HG03520 (cell line): ENCODE data around the gene MELK.

Experiments used
- ATAC-seq: cut with Tn5 transposase; IDR thresholded peaks from one replicate; pipeline ENCODE4 v1.9.1; 2021; ENCODE audit warnings: mild to moderate bottlenecking, moderate library complexity; ENCODE audit not compliant: unreplicated experiment

Gene MELK

GRCh38 chr9:36665921-36666431 lies 93.3 kb downstream of the MELK start:
- ATAC-seq, result peak; percentile 46

- no peak for ATAC-seq
These were observed 98.9 kb downstream of the MELK start for GRCh38 chr9:36671561-36671960.

GRCh38 chr9:36676091-36676490 lies 103.4 kb downstream of the MELK start:
- no peak for ATAC-seq

- ATAC-seq, result no peak
These were observed 104.2 kb downstream of the MELK start for GRCh38 chr9:36676778-36677485.

GRCh38 chr9:36677611-36678010 lies 104.9 kb downstream of the MELK start:
- ATAC-seq, result no peak

GRCh38 chr9:36679710-36680109 lies 107.0 kb downstream of the MELK start:
- no peak for ATAC-seq

GRCh38 chr9:36686471-36686870 lies 113.8 kb downstream of the MELK start:
- no peak for ATAC-seq

- ATAC-seq, result no peak
These were observed 117.9 kb downstream of the MELK start for GRCh38 chr9:36690412-36691168.

GRCh38 chr9:36691671-36692070 lies 119.0 kb downstream of the MELK start:
- no peak for ATAC-seq

GRCh38 chr9:36698984-36699383 lies 126.3 kb downstream of the MELK start:
- no peak for ATAC-seq

GRCh38 chr9:36704148-36704547 lies 131.5 kb downstream of the MELK start:
- no peak for ATAC-seq

GRCh38 chr9:36713515-36714490 lies 141.1 kb downstream of the MELK start:
- no peak for ATAC-seq

GRCh38 chr9:36716496-36716895 lies 143.8 kb downstream of the MELK start:
- no peak for ATAC-seq

- ATAC-seq, result no peak
These were observed 144.6 kb downstream of the MELK start for GRCh38 chr9:36717276-36717675.

- no peak for ATAC-seq
These were observed 145.9 kb downstream of the MELK start for GRCh38 chr9:36718612-36719011.

GRCh38 chr9:36720043-36720442 lies 147.3 kb downstream of the MELK start:
- no peak for ATAC-seq

GRCh38 chr9:36721846-36722588 lies 149.3 kb downstream of the MELK start:
- no peak for ATAC-seq

- ATAC-seq, result no peak
These were observed 153.2 kb downstream of the MELK start for GRCh38 chr9:36725777-36726356.
